Endothelial cell of umbilical vein (primary cell): ENCODE results near the gene MAP4K1. TPM values are rescaled to one million over a fixed set of nuclear protein-coding genes. Genes with fewer than 3 reads are reported as not detected.

Experiments
- BruUV-seq: library from RNA; stranded (reverse); fragments of 400-500 nt; replicated peaks from 2 replicates; lab custom pipeline; 2021; lab: Mats Ljungman, UMichigan
- CTCF ChIA-PET: fragments of 300-600, 350-600 bp; sonication (Branson Sonifier 250); formaldehyde crosslinking; loops from one replicate; lab custom pipeline; 2021; ENCODE audit warnings: antibody characterized with exemption, inconsistent platforms; lab: Charles Lee
- POLR2A ChIA-PET: fragments of 300-600, 350-600 bp; sonication (Branson Sonifier 250); formaldehyde crosslinking; loops from one replicate; lab custom pipeline; 2021; ENCODE audit warnings: antibody characterized with exemption, inconsistent platforms; lab: Charles Lee
- DNase-seq: peaks from one replicate; pipeline ENCODE4 v3.0.0-alpha.2; 2011; ENCODE audit warnings: low read depth, low spot score
- FAIRE-seq: peaks from 2 replicates; lab custom pipeline; 2011; peaks lifted over from hg19 to GRCh38; lab: Jason Lieb, UNC
- H2AFZ ChIP-seq: 2 replicates; pipeline ENCODE4 v1.6.0; 2012; ENCODE audit warnings: low read depth, low read length, control low read depth, inconsistent platforms
- H3K27ac ChIP-seq: 2 replicates; pipeline ENCODE4 v1.5.1; 2011; ENCODE audit warnings: low read depth, mild to moderate bottlenecking, control low read depth, low read length, moderate library complexity; ENCODE audit not compliant: insufficient read depth
- H3K27me3 ChIP-seq, 2 experiments: 2 replicates each; pipeline versions ENCODE4 v1.6.0 to v1.6.1; 2011; ENCODE audit warnings: low read length in 2 of 2, mixed read lengths in 1 of 2; ENCODE audit not compliant: control insufficient read depth in 2 of 2, insufficient read depth in 2 of 2
- H3K36me3 ChIP-seq, 2 experiments: 2 replicates in 1 of 2; 3 replicates in 1 of 2; pipeline ENCODE4 v1.5.1; 2011; ENCODE audit warnings: low read length in 2 of 2, mild to moderate bottlenecking in 1 of 2, moderate library complexity in 1 of 2; ENCODE audit not compliant: control insufficient read depth in 2 of 2, insufficient read depth in 2 of 2; ENCODE audit errors: extremely low read depth in 1 of 2
- H3K4me1 ChIP-seq: 3 replicates; pipeline ENCODE4 v1.5.1; 2011; ENCODE audit warnings: mild to moderate bottlenecking, low read length; ENCODE audit not compliant: control insufficient read depth, insufficient read depth; ENCODE audit errors: extremely low read depth
- H3K4me2 ChIP-seq: 2 replicates; pipeline ENCODE4 v1.6.1; 2011; ENCODE audit warnings: low read length, control low read depth, mixed read lengths; ENCODE audit not compliant: insufficient read depth
- H3K4me3 ChIP-seq, 3 experiments: fragments of 200-600 bp in 1 of 3; sonication (generic), shearing (Covaris generic) in 1 of 3; replicated peaks in 1 of 3; 2 replicates each; pipeline ENCODE4 v1.5.1; 2011 to 2016; ENCODE audit warnings: control low read depth in 3 of 3, low read length in 3 of 3, mild to moderate bottlenecking in 2 of 3, inconsistent platforms in 1 of 3, low read depth in 1 of 3, moderate library complexity in 1 of 3; ENCODE audit not compliant: insufficient read depth in 1 of 3
- H3K79me2 ChIP-seq: 2 replicates; pipeline ENCODE4 v1.6.0; 2012; ENCODE audit warnings: low read length, inconsistent platforms; ENCODE audit not compliant: control insufficient read depth, insufficient read depth
- H3K9ac ChIP-seq: replicated peaks from 2 replicates; pipeline ENCODE3; 2011; ENCODE audit warnings: low read length, control low read depth; ENCODE audit not compliant: insufficient read depth; ENCODE audit errors: extremely low read depth
- H3K9me1 ChIP-seq: replicated peaks from 3 replicates; pipeline ENCODE4 v1.6.0; 2011; ENCODE audit warnings: mild to moderate bottlenecking, low read length; ENCODE audit not compliant: control insufficient read depth, insufficient read depth; ENCODE audit errors: extremely low read depth
- H3K9me3 ChIP-seq: replicated peaks from 2 replicates; pipeline ENCODE4 v1.5.1; 2012; ENCODE audit warnings: low read length, inconsistent platforms; ENCODE audit not compliant: control insufficient read depth, insufficient read depth
- H4K20me1 ChIP-seq: replicated peaks from 2 replicates; pipeline ENCODE3; 2011; ENCODE audit warnings: mild to moderate bottlenecking, low read length; ENCODE audit not compliant: control insufficient read depth, insufficient read depth; ENCODE audit errors: extremely low read depth
- EZH2 ChIP-seq: IDR thresholded peaks from 2 replicates; pipeline ENCODE4 v1.6.1; 2012; ENCODE audit warnings: borderline replicate concordance, low read depth, mild to moderate bottlenecking, moderate library complexity, low read length, inconsistent platforms; ENCODE audit not compliant: severe bottlenecking
- FOS ChIP-seq: IDR thresholded peaks from 2 replicates; pipeline ENCODE4 v1.6.1; 2011; ENCODE audit warnings: mild to moderate bottlenecking, low read length, moderate library complexity, borderline replicate concordance; ENCODE audit not compliant: insufficient read depth
- JUN ChIP-seq: IDR thresholded peaks from 2 replicates; pipeline ENCODE4 v1.6.1; 2011; ENCODE audit warnings: borderline replicate concordance, low read depth; ENCODE audit not compliant: insufficient read length, insufficient read depth
- MYC ChIP-seq: IDR thresholded peaks from one replicate; pipeline ENCODE4 v1.6.1; 2011; ENCODE audit warnings: mild to moderate bottlenecking, low read depth, low read length
- POLR2AphosphoS5 ChIP-seq: IDR thresholded peaks from 2 replicates; pipeline ENCODE4 v1.6.1; 2012; ENCODE audit warnings: low read depth, mild to moderate bottlenecking, control low read depth, low read length, moderate library complexity; ENCODE audit not compliant: insufficient read depth
- dilution Hi-C: fragments of 300-500 bp; cut with MboI; formaldehyde crosslinking; loops from one replicate; pipeline ENCODE4 v1.15.0; 2019; ENCODE audit warnings: low sequenced_read_pairs; ENCODE audit not compliant: extremely low pct_ligation_motif_present
- intact Hi-C: fragments of 100-400 bp; cut with micrococcal nuclease; formaldehyde crosslinking; loops from one replicate; pipeline ENCODE4 v1.10.0; 2022
- polyA plus RNA-seq, 4 experiments: library from polyadenylated mRNA; depleted of rRNA in 3 of 4; stranded (reverse) in 3 of 4; unstranded in 1 of 4; fragments of >200 nt; gene quantifications; 2 replicates each; pipeline versions ENCODE4 v1.2.1 to v1.2.3, GENCODE V29; 2011 to 2012; ENCODE audit warnings: missing spikeins in 1 of 4
- total RNA-seq: library from RNA; stranded (reverse); gene quantifications from 2 replicates; pipeline ENCODE4 v1.2.3, GENCODE V29; 2021
- TF ChIP-seq, protein P1 (sequence below), 2 donors: IDR thresholded peaks; 1 replicate in 1 of 2; 2 replicates in 1 of 2; pipeline ENCODE4 v1.5.1; 2011; ENCODE audit warnings: low read length in 2 of 2, mild to moderate bottlenecking in 2 of 2, moderate library complexity in 2 of 2, control low read depth in 1 of 2, inconsistent platforms in 1 of 2, low read depth in 1 of 2; ENCODE audit not compliant: insufficient read depth in 1 of 2; ENCODE audit errors: extremely low read depth in 1 of 2

The MAP4K1 gene
- total and polyA plus RNA-seq, 2 donors (not counting 3 experiments of a cell fraction or from before 2014, with no cell fraction given) = 0.12 to 1.6 TPM

DNA sequence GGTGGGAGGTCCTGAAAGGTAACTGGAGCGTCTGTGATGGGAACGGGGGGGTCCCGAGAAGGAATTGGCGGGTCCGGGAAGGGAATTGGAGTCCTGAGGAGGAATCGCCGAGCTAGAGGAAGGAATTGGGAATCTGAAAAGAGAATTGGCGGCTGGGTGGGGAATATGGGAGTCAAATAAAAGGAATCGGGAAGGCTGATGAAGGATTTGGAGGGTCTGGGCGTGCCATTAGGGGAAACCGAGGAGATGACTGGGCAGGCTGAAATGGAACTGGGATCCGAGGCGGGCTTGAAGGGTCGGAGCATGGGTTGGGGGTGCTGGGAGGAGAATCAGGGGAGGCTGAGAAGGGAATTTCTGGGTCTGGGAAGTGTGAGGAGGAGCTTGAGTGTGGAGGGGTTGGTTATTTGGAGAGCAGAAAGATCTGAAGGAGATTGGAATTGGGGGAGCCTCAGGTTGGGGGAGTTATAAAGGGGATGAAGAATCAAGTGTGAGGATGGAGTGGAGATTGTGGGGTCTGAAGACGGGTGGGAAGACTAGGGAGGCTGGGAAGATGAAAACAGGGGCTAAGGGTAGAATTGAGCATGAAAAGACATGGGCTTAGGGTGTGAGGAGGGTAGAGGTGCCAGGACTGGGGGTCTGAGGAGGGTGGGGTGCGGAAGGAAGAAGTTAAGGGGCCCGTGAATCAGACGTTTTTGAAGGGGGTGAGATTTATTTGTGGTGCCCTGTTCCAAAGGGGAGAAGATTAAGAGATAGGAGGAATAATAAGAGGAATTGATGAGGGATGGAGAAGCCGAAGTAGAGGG, 30.4 kb upstream of the MAP4K1 start:
- H3K9ac ChIP-seq = peak overlapping the region; percentile 92
- no TSS peak for BruUV-seq
- intact Hi-C loops = loop anchor here (1.0 to 10.0 kb wide), 3 partner anchors 18 to 207 kb away; no protein-coding TSS in a partner anchor

More for the DNA sequence above, 30.4 kb upstream of the MAP4K1 start:
- Histone ChIP-seq H3K9me1 (no peaks in the 10 kb centered on the region), H3K9me3 (no peaks in the 10 kb centered on the region), H4K20me1 (no peaks in the 10 kb centered on the region), H3K4me3 (peak overlapping the region; percentile 96 to 99 (median 98)), H2AFZ (no peak overlapping the region), H3K27ac (peak overlapping the region; percentile 70), H3K4me2 (peak overlapping the region; percentile 54), H3K4me1 (peaks cover 35% of the 10 kb centered on the region), H3K27me3 (no peaks in the 10 kb centered on the region), H3K79me2 (peaks cover 57% of the 10 kb centered on the region), H3K36me3 (no peaks in the 10 kb centered on the region)
- DNase-seq (peak; percentile 34), FAIRE-seq (peak; percentile 21)
- TF ChIP-seq JUN (no peak), POLR2AphosphoS5 (no peak), FOS (no peak), MYC (no peak), EZH2 (no peak)
- TF ChIP-seq, protein P1, sequence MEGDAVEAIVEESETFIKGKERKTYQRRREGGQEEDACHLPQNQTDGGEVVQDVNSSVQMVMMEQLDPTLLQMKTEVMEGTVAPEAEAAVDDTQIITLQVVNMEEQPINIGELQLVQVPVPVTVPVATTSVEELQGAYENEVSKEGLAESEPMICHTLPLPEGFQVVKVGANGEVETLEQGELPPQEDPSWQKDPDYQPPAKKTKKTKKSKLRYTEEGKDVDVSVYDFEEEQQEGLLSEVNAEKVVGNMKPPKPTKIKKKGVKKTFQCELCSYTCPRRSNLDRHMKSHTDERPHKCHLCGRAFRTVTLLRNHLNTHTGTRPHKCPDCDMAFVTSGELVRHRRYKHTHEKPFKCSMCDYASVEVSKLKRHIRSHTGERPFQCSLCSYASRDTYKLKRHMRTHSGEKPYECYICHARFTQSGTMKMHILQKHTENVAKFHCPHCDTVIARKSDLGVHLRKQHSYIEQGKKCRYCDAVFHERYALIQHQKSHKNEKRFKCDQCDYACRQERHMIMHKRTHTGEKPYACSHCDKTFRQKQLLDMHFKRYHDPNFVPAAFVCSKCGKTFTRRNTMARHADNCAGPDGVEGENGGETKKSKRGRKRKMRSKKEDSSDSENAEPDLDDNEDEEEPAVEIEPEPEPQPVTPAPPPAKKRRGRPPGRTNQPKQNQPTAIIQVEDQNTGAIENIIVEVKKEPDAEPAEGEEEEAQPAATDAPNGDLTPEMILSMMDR (IDR thresholded peaks at IDR 0.05; ENCODE audit: extremely low read depth in 1 of 2, insufficient read depth in 1 of 2, low read depth in 1 of 2, low read length in 2 of 2) = no peak
- ChIA-PET POLR2A (interaction anchor here (1.0 to 3.0 kb wide), 8 partner anchors 10 to 59 kb away, joined by 4 to 28 read pairs (median 8); partner anchors contain the start of genes EIF3K and MAP4K1), CTCF (interaction anchor here (0.6 to 5.0 kb wide), 11 partner anchors 10 to 238 kb away, joined by 3 to 57 read pairs (median 5); partner anchors contain the start of gene EIF3K)
- dilution Hi-C loops = no loop called here
